Amygdala (tissue), 56 donors: Measurements from ENCODE around the gene FRMPD4.
A peak's percentile ranks its signal among the peaks of the same experiment; 100 is the strongest.
"Not testable (repeated sequence)": the region's sequence is repeated elsewhere in the genome, so short reads cannot be mapped to it uniquely, and the experiment has no call there.

ENCODE experiments used
- DNase-seq, 56 donors: peaks; one replicate each; lab custom pipeline; 2025; lab: John Stamatoyannopoulos, UW

The FRMPD4 gene

DNA sequence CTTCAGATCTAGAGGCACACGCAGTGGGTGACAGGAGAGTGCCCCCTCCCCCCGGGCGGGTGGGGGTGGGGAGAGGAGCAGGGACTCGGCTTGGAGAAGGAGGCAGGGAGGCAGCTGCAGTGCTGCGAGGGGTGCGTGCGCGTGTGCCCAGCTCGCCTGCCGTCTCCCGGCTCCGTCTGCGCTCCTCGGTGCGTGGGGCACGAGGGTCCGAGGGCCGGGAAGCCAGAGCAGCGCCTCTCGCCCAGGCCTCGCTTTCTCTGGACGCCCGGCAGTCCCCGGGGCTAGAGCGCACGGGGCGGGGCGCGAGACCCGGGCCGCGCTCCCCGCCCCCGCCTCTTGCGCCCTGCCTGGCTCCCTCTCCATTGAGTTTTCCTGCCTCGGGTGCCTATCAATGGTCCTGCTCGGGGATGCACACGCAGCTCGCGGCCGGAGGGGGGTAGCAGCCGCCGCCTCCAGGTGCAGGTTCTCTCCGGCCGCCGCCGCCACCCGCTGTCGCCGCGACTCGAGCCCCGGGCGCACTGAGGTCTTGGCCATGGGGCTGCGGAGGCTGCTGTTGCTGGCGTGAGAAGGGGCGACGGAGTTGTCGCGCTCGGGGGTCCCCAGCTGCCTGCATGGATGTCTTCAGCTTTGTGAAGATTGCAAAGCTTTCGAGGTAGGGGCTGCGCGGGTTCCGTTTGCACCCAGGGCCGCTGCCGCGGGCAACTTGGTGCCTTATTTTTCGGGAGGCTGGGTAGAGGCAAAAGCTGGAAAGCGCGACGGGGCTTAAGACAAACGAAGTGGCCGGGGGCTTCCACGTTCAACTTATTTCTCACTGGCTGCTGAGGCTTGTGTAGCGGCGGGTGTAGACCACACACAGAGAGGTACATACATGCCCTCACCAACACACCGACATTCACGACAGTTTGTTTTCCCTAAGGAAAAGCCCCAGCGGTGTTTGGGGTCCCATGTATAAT is at the start of gene FRMPD4:
FRMPD4 (plus strand) TSS at position 113 of the 953 bp plus-strand sequence; CDS start at position 612, 499 bp downstream.
- DNase-seq = peak in 20 of 56 donors; percentile 0 to 45 (median 3)

DNA sequence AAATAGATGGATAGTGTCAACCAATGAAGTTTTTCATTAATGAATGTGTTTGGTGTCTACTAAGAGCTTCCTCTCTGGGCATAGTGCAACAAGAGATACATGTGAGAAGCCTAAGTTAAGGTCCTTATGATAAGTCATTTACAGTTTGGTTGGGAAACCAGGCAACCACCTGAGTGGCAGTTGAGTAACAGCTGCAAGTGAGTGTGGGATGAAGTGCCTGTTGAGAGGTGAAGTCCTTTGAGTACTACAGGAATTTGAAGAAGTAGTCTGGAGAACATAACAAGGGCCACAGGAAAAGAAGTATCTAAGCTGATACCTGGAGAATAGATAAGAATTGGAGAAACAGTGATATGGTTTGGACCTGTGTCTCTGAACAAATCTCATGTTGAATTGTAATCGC is 48.5 kb upstream of the FRMPD4 start:
- no peak for DNase-seq

DNA sequence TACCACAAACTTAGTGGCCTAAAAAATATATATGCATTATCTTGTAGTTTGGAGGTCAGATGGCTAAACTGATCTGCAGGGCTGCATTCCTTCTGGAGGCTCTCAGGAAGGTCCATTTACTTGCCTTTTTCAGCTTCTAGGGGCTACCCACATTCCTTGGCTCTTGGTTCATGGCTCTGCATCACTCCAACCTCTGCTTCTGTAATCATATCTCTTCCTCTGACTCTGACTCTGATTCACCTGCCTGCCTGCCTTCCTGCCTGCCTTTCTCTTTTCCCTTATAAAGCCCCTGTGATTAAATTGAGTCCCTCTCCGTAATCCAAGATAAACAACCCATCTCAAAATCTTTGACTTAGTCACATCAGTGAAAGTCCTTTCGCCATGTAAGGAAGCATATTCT is 25.0 kb upstream of the FRMPD4 start:
- no peak for DNase-seq

GRCh38 chrX:12115377-12115776 is 22.9 kb upstream of the FRMPD4 start:
- no peak for DNase-seq

GRCh38 chrX:12118134-12118533 is 20.1 kb upstream of the FRMPD4 start:
- no peak for DNase-seq

- DNase-seq = no peak
These were observed 10.3 kb upstream of the FRMPD4 start for GRCh38 chrX:12128017-12128416.

- peak in 5 of 56 donors; percentile 0 to 25 (median 2) for DNase-seq
These were observed 317 bp upstream of the FRMPD4 start for GRCh38 chrX:12137951-12138360.

DNA sequence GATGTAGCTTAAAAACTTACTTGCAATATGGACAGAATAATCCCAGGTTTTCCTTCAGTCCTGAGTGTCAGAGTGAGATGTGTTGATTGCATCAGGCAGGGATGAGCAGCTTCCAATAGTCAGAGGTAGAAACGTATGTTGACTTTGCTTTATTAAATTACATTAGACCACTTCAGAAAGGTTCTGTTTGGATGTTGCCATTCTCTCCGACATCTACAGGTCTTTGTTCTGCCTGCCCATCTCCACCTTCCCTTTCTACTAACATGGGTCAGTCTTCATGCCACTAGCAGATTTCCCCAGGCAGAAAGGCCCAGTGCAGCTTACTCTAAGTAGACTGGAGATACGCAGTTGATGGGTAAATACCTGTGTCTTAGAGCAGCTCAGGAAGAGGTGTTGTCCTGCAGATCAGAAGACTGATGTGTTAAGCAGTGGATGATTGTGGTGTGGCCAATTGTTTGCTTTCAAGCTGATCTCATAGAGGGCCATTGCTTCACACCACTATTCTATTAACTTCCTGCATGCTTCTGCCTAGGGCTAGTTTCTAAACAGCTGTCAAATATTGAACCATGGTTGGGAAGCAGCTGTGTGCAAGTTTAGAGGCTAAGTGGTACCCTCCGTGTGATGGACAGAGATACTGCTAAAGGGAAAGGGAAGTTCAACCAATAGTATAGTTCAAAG is 1.8 kb downstream of the FRMPD4 start:
- no peak for DNase-seq

GRCh38 chrX:12141511-12141910 is 3.2 kb downstream of the FRMPD4 start:
- DNase-seq = no peak

- no peak for DNase-seq
These were observed 4.4 kb downstream of the FRMPD4 start for GRCh38 chrX:12142661-12143060.

DNA sequence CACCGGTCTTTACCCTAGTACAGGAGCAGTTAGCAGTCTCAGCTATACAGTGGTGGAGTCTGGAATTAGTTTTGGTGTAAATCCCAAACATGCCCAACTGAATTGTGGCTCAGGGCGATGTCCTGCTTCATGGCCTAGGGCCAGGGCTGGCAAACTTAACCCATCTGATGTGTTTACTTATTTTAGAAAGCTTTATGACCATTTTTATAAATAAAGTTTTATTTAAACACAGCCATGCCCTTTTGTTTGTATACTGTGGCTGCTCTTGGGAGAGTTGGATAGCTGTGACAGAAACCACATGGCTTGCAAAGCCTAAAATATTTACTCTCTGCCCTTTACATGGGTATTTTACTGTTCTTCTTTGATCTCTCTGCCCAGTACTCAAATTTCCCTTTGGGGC is 7.1 kb downstream of the FRMPD4 start:
- no peak for DNase-seq

- DNase-seq = no peak
These were observed 11.6 kb downstream of the FRMPD4 start for GRCh38 chrX:12149670-12150407.

DNA sequence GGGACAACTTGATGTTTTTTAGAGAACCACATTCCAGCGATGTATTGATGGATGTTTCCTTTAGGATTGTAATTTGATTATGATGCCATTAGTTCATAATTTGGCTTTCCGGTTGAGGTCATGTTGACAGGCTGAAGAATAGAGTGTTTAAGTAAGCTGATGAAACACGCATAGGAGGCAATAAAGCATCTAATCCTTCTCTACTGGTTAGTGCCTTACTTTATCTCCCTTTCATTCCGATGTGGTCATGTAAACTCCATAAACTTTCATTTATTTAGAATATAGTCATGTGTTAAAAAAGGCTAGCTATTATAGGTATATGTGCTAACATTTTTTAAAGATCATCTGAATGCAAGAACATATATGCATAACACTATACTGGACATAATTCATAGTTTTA is 15.0 kb downstream of the FRMPD4 start:
- no peak for DNase-seq

GRCh38 chrX:12153741-12154140 is 15.5 kb downstream of the FRMPD4 start:
- no peak for DNase-seq

GRCh38 chrX:12159799-12160198 is 21.5 kb downstream of the FRMPD4 start:
- DNase-seq = no peak

GRCh38 chrX:12162420-12162819 is 24.1 kb downstream of the FRMPD4 start:
- DNase-seq = no peak

- DNase-seq = not testable (repeated sequence)
These were observed 25.9 kb downstream of the FRMPD4 start for GRCh38 chrX:12164180-12164579.

- DNase-seq = no peak
These were observed 32.5 kb downstream of the FRMPD4 start for GRCh38 chrX:12170755-12171154.

DNA sequence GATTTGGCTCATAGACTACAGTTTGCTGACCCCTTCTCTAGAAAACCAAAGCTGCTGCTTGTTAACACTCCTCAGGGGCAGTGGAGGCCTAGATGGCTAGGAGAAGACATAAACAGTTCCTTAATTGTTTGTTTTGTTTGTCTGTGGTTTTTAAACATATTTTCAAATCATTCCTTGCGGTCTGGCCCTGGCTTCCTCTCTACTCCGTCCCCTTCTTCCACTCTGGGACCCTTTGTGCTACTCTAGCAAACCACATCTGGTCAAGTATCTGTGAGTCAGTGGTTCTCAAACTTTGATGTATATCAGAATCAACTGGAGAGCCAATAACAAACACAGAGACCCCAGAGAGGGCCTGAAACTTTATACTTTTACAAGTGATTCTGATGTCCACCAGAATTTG is 36.1 kb downstream of the FRMPD4 start:
- DNase-seq = no peak

- no peak for DNase-seq
These were observed 58.8 kb downstream of the FRMPD4 start for GRCh38 chrX:12197030-12197429.

DNA sequence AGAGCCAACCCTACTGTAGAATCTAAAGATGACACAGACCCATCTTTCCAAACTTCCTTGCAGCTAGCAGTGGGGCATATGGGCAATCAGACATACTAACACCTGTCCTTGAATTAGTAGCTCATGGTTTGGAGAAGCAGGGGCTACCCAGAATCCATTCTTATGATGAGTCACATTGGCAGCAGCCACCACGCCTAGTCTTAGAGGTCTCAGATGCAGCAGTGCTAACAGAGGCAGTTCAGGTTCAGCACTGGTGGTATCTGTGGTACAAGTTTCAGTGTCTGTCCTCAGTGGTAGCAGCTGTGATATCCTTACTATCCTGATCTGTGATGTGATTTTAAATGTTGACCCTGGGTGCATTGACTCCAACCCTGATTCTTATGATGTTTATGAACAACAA is 68.1 kb downstream of the FRMPD4 start:
- DNase-seq = no peak
